Stimulated activated CD4-positive, alpha-beta T cell treated with anti-CD3 and anti-CD28 coated beads, Interleukin-15, amount 100 ng/mL, for 48 hours (primary cell): ENCODE measurements around the gene DKKL1.

Source experiments
- DNase-seq, 2 donors: peaks; one replicate each; pipeline ENCODE4 v3.0.0-alpha.2; 2020; ENCODE audit warnings: low read depth in 2 of 2

DKKL1 gene

GRCh38 chr19:49338023-49338677 is 25.5 kb upstream of the DKKL1 start:
- DNase-seq: no peak

- no peak for DNase-seq
These were observed 24.9 kb upstream of the DKKL1 start for GRCh38 chr19:49338691-49339300.

- no peak for DNase-seq
These were observed 24.2 kb upstream of the DKKL1 start for GRCh38 chr19:49339301-49340068.

- no peak for DNase-seq
These were observed 23.4 kb upstream of the DKKL1 start for GRCh38 chr19:49340069-49340864.

- DNase-seq: no peak
These were observed 22.6 kb upstream of the DKKL1 start for GRCh38 chr19:49340865-49341718.

- DNase-seq: no peak
These were observed 21.4 kb upstream of the DKKL1 start for GRCh38 chr19:49342291-49342721.

GRCh38 chr19:49343123-49343522 is 20.6 kb upstream of the DKKL1 start:
- DNase-seq: no peak

- no peak for DNase-seq
These were observed 18.9 kb upstream of the DKKL1 start for GRCh38 chr19:49344505-49345423.

- DNase-seq: no peak
These were observed 16.5 kb upstream of the DKKL1 start for GRCh38 chr19:49347191-49347590.

GRCh38 chr19:49347835-49348234 is 15.8 kb upstream of the DKKL1 start:
- DNase-seq: no peak

GRCh38 chr19:49348305-49349189 is 15.1 kb upstream of the DKKL1 start:
- no peak for DNase-seq

- no peak for DNase-seq
These were observed 14.1 kb upstream of the DKKL1 start for GRCh38 chr19:49349567-49349966.

- DNase-seq: no peak
These were observed 7.7 kb upstream of the DKKL1 start for GRCh38 chr19:49355909-49356353.

- DNase-seq: no peak
These were observed 7.3 kb upstream of the DKKL1 start for GRCh38 chr19:49356382-49356781.

GRCh38 chr19:49357186-49357585 is 6.5 kb upstream of the DKKL1 start:
- no peak for DNase-seq

- DNase-seq: no peak
These were observed 3.5 kb upstream of the DKKL1 start for GRCh38 chr19:49359851-49360820.

- no peak for DNase-seq
These were observed 2.1 kb upstream of the DKKL1 start for GRCh38 chr19:49361438-49362047.
